ENCODE results near the gene TBC1D9. TPM values are rescaled to one million over a fixed set of nuclear protein-coding genes. Genes with fewer than 3 reads are reported as not detected.

Gene TBC1D9
- total RNA-seq, 1 donor from 2014 or later, result 22.1 TPM

- no peak overlapping the region for H3K27ac ChIP-seq
- H3K9me3 ChIP-seq, result no peaks in the 10 kb centered on the region
- no peak for DNase-seq (ENCODE audit: extremely low spot score in 2 of 2)
- no peaks in the 10 kb centered on the region for H3K27me3 ChIP-seq
- no peak for TF ChIP-seq POLR2A (IDR thresholded peaks at IDR 0.05)
- no peak for TF ChIP-seq CTCF (IDR thresholded peaks at IDR 0.05)
- no peak for TF ChIP-seq POLR2AphosphoS5 (IDR thresholded peaks at IDR 0.05; ENCODE audit: insufficient read depth in 1 of 2, low read depth in 1 of 2)
- peaks cover 0 to 4% of the 10 kb centered on the region in 2 donors for H3K36me3 ChIP-seq
- no peak overlapping the region for H3K4me3 ChIP-seq
- intact Hi-C loops (cut with DNase I), result no loop called here
- no peaks in the 10 kb centered on the region for H3K4me1 ChIP-seq
Observed at GRCh38 chr4:140645614-140646412, 110.4 kb downstream of the TBC1D9 start.

GRCh38 chr4:140645196-140645595 lies 111.0 kb downstream of the TBC1D9 start:
- intact Hi-C loops (cut with DNase I), result no loop called here

GRCh38 chr4:140644470-140645185 lies 111.6 kb downstream of the TBC1D9 start:
- Histone ChIP-seq H3K4me1 (no peaks in the 10 kb centered on the region), H3K27ac (no peak overlapping the region), H3K27me3 (no peaks in the 10 kb centered on the region), H3K36me3 (peaks cover 0 to 4% of the 10 kb centered on the region in 2 donors), H3K4me3 (no peak overlapping the region), H3K9me3 (no peaks in the 10 kb centered on the region)
- TF ChIP-seq POLR2AphosphoS5 (IDR thresholded peaks at IDR 0.05; ENCODE audit: insufficient read depth in 1 of 2, low read depth in 1 of 2), result no peak
- intact Hi-C loops (cut with DNase I), result no loop called here
- no peak for DNase-seq (ENCODE audit: extremely low spot score in 2 of 2)

More at GRCh38 chr4:140645196-140645595, 111.0 kb downstream of the TBC1D9 start:
- H3K27me3 ChIP-seq, result no peaks in the 10 kb centered on the region
- no peaks in the 10 kb centered on the region for H3K4me1 ChIP-seq
- H3K9me3 ChIP-seq, result no peaks in the 10 kb centered on the region
- H3K36me3 ChIP-seq, result peaks cover 0 to 4% of the 10 kb centered on the region in 2 donors
- H3K4me3 ChIP-seq, result no peak overlapping the region
- H3K27ac ChIP-seq, result no peak overlapping the region
- TF ChIP-seq CTCF (IDR thresholded peaks at IDR 0.05) (no peak), POLR2A (IDR thresholded peaks at IDR 0.05) (no peak), POLR2AphosphoS5 (IDR thresholded peaks at IDR 0.05; ENCODE audit: insufficient read depth in 1 of 2, low read depth in 1 of 2) (no peak)
- DNase-seq (ENCODE audit: extremely low spot score in 2 of 2), result no peak

- intact Hi-C loops (cut with DNase I), result no loop called here
- no peak for DNase-seq (ENCODE audit: extremely low spot score in 2 of 2)
- no peaks in the 10 kb centered on the region for H3K9me3 ChIP-seq
- H3K4me1 ChIP-seq, result no peaks in the 10 kb centered on the region
- peaks cover 0 to 4% of the 10 kb centered on the region in 2 donors for H3K36me3 ChIP-seq
- TF ChIP-seq POLR2AphosphoS5 (IDR thresholded peaks at IDR 0.05; ENCODE audit: insufficient read depth in 1 of 2, low read depth in 1 of 2) (no peak), POLR2A (IDR thresholded peaks at IDR 0.05) (no peak), CTCF (IDR thresholded peaks at IDR 0.05) (no peak)
- no peak overlapping the region for H3K4me3 ChIP-seq
- H3K27me3 ChIP-seq, result no peaks in the 10 kb centered on the region
- no peak overlapping the region for H3K27ac ChIP-seq
Observed at GRCh38 chr4:140643571-140644055, 112.6 kb downstream of the TBC1D9 start.

GRCh38 chr4:140642674-140643437 lies 113.3 kb downstream of the TBC1D9 start:
- H3K9me3 ChIP-seq, result no peaks in the 10 kb centered on the region
- H3K27me3 ChIP-seq, result no peaks in the 10 kb centered on the region
- no peak overlapping the region for H3K4me3 ChIP-seq
- H3K27ac ChIP-seq, result no peak overlapping the region
- peaks cover 0 to 5% of the 10 kb centered on the region in 2 donors for H3K36me3 ChIP-seq
- no peak for DNase-seq (ENCODE audit: extremely low spot score in 2 of 2)
- TF ChIP-seq POLR2A (IDR thresholded peaks at IDR 0.05), result no peak
- TF ChIP-seq POLR2AphosphoS5 (IDR thresholded peaks at IDR 0.05; ENCODE audit: insufficient read depth in 1 of 2, low read depth in 1 of 2), result no peak
- TF ChIP-seq CTCF (IDR thresholded peaks at IDR 0.05), result no peak
- H3K4me1 ChIP-seq, result no peaks in the 10 kb centered on the region
- intact Hi-C loops (cut with DNase I), result no loop called here
